M059J (cell line): ENCODE results near the gene GGN. TPM values are rescaled to one million over a fixed set of nuclear protein-coding genes. Genes with fewer than 3 reads are reported as not detected.

Source experiments
- total RNA-seq: library from RNA; depleted of rRNA; stranded (reverse); fragments of >200 nt; shearing (Covaris generic); gene quantifications from 2 replicates; pipeline ENCODE4 v1.2.3, GENCODE V29; 2014; rRNA removed

GGN gene
- total RNA-seq, 1 experiment from 2014 or later, result 0.64 TPM

Other genes starting within 250 kb of the GGN start
- 8.3 and 18.3 TPM in 2 replicates for gene DPF1, start 163.8 kb downstream of the GGN start, total RNA-seq
- not detected in 2 replicates for gene PPP1R14A, start 131.7 kb downstream of the GGN start, total RNA-seq
- 8.5 and 8.9 TPM in 2 replicates for gene SPINT2, start 123.5 kb downstream of the GGN start, total RNA-seq
- not detected in 2 replicates for gene C19orf33, start 83.8 kb downstream of the GGN start, total RNA-seq
- 88.9 and 114 TPM in 2 replicates for gene YIF1B, start 72.1 kb downstream of the GGN start, total RNA-seq
- 0.91 and 2.3 TPM in 2 replicates for gene KCNK6, start 68.2 kb downstream of the GGN start, total RNA-seq
- 0.15 TPM in 1 of 2 replicates, not detected in the other for gene CATSPERG, start 52.2 kb downstream of the GGN start, total RNA-seq
- 342 and 489 TPM in 2 replicates for gene PSMD8, start 13.5 kb downstream of the GGN start, total RNA-seq
- gene SPRED3, start 663 bp upstream of the GGN start, total RNA-seq, result 1.7 and 3.5 TPM in 2 replicates
- gene FAM98C, start 15.1 kb upstream of the GGN start, total RNA-seq, result 7.6 and 10.5 TPM in 2 replicates
- gene RASGRP4, start 38.2 kb upstream of the GGN start, total RNA-seq, result not detected in 2 replicates
- gene RYR1, start 45.7 kb upstream of the GGN start, total RNA-seq, result not detected in 2 replicates
- 0.22 TPM in 1 of 2 replicates, not detected in the other for gene MAP4K1, start 229.9 kb upstream of the GGN start, total RNA-seq
- gene EIF3K, start 231.2 kb upstream of the GGN start, total RNA-seq, result 615 and 648 TPM in 2 replicates